HTR-8/SVneo (cell line): Measurements from ENCODE around the gene FHOD1.

ENCODE experiments used
- DNase-seq: peaks from one replicate; pipeline ENCODE4 v3.0.0; 2011; ENCODE audit warnings: low spot score, mixed read lengths; ENCODE audit not compliant: insufficient read length
- FAIRE-seq: peaks from 2 replicates; lab custom pipeline; 2011; peaks lifted over from hg19 to GRCh38; lab: Jason Lieb, UNC

Gene FHOD1

DNA sequence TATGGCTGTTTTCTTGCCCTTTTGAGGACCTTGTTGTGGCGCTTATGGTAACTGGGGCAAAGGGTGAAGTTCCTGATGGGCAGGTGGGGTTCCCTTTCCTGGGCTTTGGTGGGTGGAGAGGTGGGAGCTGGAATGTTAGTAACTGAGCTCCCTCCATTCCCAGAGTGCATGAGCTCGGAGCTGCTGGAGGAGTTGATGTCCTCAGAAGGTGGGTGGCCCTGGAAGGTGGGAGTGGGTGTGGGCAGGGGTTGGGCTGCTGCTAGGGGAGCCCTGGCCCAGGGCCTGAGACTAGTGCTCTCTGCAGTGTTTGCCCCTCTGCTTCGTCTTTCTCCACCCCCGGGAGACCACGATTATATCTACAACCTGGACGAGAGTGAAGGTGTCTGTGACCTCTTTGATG is 49.6 kb downstream of the FHOD1 start:
- no peak for FAIRE-seq
- no peak for DNase-seq

DNA sequence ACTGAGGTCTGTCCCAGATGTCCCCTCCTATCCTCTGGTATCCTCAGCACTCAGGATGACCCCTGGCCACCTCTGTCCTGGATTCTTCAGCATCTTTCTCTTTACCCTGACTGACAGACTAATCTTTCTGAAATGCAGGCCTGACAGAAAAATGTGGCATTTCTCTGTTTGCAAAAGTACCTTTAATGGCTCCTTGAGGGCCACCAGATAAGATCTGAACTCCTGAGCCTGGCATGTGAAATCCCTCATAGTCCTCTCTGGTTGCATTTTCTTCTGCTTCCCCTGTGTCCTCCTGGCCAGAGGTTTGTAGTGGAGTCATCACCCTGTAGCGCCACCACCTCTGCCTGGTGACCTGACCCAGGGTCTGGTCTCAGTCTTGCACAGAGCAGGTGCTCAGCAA is 50.4 kb downstream of the FHOD1 start:
- FAIRE-seq = no peak
- DNase-seq = no peak

DNA sequence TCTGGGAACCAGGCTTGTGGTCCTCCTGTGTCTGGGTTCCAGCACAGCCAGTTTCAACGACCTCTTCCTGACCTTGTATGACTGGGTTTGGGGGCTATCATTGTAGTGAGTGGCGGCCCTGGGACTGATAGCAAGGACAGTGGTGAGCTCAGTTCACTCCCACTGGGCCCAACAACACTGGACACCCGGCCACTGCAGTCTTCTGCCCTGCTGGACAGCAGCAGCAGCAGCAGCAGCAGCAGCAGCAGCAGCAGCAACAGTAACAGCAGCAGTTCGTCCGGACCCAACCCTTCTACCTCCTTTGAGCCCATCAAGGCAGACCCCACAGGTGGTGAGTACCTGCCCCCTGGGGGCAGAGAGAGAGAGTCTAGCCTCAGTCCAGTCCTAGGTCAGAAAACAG is 51.6 kb downstream of the FHOD1 start:
- FAIRE-seq (no peak), DNase-seq (no peak)

DNA sequence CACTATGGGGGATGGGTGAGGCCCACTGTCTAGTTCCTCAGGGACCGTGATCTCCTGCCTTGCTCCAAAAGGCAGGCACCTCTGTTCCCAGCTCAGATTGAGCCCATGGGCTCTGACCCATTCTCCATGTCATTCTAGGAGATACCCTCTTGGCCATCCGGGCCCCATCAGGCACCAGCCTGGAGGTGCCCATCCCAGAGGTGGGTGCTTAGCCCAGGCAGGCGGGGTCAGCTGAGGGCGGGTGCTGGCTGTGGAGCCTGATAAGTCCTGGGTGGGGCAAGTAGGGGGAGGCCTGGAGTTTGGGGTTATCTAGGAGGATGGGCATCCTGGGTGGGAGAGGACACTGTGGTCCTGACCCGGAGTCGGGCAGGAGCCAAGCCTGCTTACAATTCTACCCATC is 53.0 kb downstream of the FHOD1 start:
- FAIRE-seq (no peak), DNase-seq (no peak)

DNA sequence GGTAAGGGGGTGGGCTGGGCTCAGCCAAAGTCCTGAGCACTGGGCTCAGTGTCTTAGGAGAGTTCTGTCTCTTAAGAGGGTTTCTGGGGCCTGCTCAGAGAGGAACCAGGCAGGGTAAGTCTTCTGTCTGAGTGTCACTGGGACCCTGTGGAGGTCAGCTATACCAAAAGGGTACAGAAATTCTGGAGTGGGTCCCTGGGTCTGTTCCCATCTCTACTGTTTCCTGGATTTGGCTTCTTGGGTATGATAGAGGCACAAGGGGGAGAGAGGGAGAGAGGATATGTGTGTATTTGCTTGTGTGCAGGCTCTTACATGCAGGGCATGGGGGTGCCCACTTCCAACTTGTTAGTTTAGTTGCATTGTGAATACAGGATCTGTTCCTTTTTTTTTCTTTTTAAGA is 53.7 kb downstream of the FHOD1 start:
- no peak for DNase-seq
- FAIRE-seq = no peak

DNA sequence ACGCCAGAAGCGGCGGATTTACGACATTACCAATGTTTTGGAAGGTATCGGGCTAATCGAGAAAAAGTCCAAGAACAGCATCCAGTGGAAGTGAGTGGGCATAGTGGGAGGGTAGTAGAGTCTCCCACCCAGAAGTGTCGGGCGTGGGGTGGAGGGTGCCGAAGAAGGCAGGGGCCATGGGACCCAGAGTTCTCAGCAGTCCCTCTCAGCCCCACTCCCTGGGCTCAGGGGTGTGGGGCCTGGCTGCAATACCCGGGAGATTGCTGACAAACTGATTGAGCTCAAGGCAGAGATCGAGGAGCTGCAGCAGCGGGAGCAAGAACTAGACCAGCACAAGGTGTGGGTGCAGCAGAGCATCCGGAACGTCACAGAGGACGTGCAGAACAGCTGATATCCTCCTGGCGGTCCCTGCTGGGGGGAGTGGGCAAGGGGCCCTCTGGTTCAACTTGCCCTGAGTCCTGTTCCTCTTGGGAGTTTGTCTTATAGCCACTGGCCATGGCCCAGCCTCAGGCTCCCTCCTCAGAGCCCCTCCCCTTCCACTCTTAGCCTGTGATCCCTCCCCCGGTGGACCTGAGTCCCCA is 54.4 kb downstream of the FHOD1 start:
- no peak for FAIRE-seq
- DNase-seq = no peak

DNA sequence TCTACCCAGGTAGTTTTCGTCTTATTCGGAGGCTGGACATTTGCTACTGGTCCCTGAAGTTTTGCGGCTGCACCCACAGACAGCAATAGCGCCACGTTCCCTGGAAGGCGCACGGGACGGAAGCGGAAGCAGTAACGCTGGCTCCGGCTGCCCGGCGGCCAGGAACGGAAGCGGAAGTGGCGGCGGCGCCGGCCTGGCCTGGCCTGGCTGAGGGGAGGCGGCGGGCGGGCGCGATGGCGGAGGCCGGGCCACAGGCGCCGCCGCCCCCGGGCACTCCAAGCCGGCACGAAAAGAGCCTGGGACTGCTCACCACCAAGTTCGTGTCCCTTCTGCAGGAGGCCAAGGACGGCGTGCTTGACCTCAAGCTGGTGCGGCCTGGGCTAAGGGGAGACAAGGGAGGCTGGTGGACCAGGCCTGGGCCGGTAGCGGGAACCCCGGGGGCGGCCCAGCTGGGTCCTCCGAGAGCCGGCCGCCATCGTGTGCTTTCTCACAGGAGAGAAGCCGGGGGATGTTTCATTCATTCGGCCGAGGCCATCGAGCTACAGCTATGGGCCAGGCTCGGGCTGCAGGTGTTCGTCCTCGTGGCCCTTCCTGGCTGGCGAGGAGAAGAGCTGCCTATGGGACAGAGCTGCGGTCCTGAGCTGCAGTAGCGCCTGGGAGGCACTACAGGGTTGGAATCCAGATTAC is 55.1 kb downstream of the FHOD1 start, which contains the start of gene E2F4:
TSS of gene E2F4 (plus strand) at position 161 of the 687 bp plus-strand sequence. CDS start at position 234, 73 bp downstream.
- FAIRE-seq (peak; percentile 99), DNase-seq (peak; percentile 94)

DNA sequence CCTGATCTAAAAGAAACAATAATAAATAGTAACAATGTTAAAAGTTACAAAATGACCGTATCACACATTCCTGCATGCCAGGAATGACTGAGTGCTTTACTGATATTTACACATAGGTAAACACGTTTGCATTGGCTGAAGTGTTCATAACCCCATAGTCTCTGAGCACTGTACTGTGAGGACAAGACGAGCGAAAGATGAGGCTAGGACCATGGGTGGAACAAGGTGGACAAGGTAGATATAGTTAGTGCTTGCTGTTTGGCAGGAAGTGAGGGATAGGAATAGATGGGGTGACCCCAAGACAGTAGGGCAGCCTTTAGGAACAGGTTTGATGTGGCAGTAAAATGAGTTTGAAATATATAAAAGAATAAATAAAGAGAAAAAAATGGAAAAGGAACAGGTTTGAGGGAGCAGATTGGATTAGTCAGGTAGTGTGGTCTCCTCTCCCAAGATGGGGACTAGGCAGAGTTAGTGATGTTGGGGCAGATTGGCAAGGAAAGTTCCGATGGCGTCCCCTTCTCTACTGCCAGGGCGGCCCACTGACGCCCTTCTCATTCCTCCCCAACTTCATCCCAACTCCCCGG is 55.8 kb downstream of the FHOD1 start:
- no peak for DNase-seq
- FAIRE-seq = peak; percentile 77

DNA sequence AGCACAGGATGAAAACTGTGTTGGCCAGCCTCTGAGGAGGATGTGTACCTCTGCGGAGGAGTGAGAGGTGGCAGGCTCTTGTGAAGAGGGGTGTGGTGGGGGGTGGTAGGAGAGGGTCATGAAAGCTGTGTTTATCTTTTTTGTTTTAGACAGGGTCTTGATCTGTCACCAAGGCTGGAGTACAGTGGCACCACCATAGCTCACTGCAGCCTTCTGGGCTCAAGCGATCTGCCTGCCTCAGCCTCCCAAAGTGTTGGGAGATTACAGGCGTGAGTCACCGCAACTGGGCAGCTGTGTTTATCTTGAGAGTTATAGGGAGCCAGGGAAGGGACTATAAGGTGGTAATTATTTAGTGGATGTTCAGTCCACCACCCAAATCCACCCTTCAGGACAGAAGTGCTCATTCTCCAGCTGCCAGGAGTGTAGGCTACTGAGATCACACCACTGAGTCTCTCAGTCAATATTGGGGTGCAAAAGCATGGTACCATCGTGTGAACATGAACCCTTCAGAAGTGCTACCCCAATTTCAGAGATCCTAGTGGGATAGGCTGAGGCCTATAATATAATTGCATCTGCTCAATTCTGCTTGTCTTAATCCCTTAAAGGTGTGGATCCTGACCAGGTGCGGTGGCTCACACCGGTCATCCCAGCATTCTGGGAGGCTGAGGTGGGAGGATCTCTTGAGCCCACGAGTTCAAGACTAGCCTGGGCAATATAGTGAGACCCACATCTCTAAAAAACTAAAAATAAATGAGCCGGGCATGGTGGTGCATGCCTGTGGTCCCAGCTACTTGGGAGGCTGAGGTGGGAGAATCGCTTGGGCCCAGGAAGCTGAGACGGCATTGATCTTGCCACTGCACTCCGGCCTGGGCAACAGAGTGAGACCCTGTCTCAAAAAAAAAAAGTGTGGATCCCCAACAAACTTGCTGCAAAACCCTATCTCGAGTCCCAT is 56.6 kb downstream of the FHOD1 start:
- FAIRE-seq (no peak), DNase-seq (no peak)

DNA sequence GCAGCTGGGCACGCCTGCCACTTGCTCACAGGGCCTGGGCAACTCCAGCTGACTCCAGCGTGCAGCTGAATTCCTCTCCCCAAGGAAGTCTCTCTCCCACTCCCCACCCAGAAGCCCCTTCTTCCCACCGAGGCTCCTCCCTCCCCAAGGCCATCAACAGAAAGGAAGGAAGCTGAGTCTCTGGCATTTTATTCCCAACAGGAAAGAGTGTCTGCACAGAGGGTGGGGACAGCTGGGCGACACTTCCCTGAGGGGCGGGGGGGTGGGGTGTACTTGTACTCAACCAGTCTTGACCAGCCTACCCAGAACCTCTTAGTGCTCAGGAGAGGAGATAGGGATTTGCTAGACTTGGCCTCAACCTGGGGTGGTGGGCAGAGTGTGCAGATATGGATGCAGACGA is 57.2 kb downstream of the FHOD1 start, which contains the start of gene EXOC3L1:
TSS of gene EXOC3L1 (minus strand) at position 96 of the 400 bp plus-strand sequence. CDS start 460 bp downstream, outside the sequence.
- FAIRE-seq (no peak), DNase-seq (no peak)

DNA sequence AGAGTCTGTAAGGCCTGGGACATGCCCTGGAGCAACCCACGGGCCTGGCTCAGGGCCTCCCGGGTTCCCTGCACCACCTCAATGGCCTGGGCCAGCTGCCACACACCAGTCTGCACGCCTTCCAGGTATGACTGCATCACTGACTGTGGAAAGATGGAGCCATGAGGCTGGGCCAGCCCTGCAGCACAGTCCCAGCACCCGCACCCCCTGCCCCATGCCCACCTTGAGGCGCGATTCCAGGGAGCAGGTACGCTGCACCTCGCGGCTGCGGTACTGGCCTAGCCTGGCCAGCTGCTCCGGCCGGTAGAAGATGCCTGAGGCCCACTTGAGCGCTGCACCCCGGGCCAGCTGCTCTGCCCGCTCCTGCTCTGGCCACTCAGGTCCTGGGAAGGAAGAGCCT is 58.5 kb downstream of the FHOD1 start:
- FAIRE-seq (no peak), DNase-seq (no peak)

DNA sequence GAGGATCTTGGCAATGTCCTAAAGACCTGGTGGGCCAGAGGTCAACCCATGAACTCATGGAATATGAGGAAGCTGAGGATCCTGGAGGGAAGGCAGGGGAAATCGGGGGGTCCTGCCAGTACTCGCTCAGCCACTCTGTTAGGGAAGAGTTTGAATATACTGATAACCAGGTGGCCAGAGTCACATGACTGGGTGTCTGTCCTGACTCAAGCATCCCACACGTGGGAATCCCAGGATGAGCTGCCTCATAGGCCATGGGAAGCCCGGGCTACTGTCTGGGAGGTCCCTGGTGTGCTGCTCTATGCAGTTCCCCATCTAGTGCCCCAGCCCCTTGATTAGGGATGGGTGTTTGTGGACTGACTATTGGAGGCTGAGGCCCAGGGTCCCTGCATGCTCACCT is 59.0 kb downstream of the FHOD1 start:
- FAIRE-seq = no peak
- DNase-seq = no peak

DNA sequence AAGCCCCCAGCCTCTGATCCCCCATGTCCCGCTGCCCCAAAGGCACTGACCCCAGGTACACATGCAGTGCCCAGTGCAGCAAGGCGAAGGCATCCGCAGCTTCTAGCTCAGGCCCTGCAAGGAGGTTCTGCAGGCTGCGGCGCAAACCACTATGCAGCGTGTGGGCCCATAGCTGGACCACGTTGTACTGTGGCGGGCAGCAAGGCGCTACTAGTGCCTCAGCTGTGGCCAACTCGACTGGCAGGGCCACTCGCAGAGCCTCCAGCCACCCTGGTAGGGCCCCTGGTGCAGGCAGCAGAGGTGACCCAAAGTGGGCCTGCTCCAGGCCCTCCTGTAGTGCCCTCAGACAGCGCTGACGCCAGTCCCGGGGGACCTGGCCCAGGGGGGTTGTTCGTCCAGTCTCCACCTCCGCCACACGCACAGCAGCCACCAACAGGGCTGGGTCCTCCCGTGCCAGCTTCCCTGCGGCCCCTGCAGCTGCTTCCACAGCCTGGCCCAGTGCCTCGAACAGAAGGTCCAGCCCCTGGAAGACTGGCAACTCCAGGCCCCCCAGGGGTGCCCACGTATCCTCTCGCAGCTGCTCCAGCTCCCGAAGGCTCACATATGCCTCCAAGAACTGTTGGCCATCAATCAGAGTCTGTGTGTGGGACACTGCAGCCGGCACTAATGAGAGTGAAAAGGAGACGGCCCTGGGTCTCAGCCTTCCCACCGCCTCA is 59.9 kb downstream of the FHOD1 start:
- DNase-seq (no peak), FAIRE-seq (no peak)

DNA sequence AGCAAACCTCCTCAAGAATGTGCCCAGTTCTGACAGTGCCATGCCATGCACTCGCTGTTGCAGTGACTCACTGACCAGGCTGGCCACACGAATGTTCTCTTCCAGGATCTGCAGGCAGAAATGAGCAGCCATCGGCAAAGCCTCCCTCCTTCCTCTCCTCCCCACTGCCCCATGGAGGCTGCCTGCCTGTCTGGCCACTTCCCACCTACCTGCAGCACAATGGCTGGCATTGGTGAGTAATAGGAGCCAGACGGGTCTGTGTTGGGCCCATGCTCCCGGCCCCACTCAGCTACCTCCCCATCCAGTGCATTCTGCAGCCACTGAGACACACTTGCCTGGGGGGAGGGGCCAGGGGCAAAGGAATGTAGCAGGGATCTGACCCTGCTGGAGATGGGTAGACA is 60.7 kb downstream of the FHOD1 start:
- FAIRE-seq (peak; percentile 84), DNase-seq (no peak)

DNA sequence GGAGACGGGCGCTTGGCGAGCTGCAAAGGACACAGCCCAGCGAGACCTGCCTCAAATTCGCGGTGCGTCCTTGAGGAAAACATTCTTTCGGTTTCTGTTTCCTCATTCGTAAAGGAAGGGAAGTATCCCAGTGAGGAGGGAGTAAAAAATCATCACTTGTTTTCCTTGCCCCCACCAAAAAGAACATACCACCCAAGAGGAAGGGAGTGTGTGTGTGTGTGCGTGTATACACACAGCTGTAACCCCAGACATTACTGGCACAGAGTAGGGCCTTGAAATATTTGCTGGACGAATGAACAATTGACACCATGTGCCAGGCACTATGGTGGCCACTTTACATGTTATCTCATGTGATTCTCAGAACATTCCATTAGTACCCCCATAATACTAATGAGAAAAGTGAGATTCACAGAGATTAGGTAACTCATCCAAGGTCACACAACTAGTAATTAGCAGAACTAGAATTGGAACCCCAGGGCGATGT is 61.6 kb downstream of the FHOD1 start:
- no peak for FAIRE-seq
- DNase-seq = no peak

DNA sequence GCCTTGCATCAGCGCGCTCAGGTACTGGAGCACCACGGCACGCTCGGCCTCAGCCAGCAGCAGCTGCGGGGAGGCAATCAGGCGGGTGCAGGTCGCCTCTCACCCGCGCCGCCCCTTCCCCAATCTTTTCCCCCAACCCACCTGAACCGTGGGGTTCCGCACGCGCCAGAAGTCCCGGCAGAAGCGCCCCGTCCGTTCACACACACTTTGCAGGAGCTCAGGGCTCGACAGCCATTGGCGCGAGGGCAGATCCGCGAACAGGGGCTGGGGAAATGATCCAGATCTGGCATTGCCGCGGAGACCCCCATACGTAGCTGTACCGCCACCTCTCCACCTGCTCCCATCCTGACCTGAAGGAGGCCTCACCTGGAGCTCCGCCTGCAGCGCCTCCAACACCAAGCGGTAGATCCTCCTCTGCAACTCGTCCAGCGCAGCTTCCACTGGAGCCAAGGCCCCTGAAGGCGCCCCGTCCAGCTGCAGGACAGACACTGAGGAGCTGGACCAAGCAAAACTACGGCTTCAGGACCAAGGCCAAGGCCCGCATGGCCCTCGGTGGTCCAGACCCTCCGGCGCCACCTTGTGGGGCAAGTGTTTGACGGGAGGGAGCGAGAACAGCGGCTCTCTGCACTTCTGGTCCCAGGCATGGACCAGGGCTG is 62.2 kb downstream of the FHOD1 start:
- FAIRE-seq = peak; percentile 98
- DNase-seq = peak; percentile 79

DNA sequence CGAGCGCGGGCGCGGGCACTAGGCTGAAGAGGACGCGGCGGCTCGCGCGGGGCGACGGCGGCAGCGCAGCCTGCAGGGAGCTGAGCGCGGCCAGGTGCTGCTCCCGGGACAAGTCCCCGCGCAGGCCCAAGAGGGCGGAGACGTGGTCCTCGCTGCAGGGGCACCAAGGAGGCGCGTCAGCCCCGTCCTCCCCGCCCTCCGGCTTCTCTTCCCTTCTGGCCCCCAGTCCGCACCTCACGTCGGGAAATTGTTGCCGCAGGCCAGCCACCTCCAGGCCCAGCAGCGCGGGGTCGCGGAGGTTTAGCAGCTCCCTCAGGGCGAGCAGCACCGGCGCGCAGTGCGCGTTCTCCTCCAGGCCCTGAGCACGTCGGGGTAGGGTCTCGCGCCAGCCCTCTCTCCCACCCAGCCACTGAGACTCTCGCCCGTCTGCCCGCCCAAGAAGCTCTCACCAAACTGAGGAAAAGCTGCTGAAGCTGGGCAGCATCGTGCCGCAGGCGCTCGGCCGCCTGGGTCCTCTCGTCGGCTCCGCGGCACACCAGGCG is 62.8 kb downstream of the FHOD1 start:
- DNase-seq (no peak), FAIRE-seq (no peak)

DNA sequence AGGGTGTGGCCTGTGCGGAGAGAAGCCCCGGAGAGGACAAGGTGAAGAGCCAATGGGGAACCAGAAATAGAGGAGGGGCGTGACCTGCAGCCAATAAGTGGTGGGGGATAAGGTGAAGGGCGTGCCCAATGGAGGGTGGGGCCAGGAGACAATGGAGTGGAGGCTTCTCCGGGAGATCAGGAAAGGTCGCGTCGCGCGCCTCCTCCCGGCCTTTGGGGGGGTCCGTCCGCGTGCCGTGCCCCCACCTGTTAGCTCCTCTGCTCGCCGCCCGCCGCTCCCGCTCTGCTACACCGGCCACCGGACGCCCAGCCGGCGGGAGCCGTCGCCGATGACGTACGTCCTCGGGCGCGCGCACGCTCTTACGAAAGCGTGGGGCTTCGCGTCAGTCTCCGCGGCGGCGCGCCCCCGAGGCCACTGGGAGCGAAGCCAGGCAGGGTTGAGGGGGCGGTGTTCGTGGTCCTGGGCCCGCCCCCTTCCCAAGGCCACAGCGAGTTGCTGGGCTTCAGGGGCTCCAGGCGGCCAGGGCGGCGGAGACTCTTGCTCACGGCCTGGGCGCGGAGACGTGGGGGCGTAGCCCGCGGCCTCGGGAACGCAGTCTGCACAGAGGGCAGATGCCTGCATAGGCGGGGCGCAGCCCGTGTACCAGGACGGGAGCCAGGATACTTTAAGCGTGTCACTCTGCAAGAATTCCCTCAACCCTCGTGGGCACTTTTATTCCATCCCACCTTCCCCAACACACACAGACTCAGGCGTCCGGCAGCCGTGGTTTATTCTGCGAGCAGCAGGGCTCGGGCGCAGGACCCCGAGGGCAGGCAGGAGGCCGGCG is 63.4 kb downstream of the FHOD1 start, which contains the start of gene MATCAP1:
TSS of gene MATCAP1 (minus strand) at position 337 of the 826 bp plus-strand sequence. CDS start 3,353 bp downstream, outside the sequence.
- DNase-seq = peak; percentile 99
- FAIRE-seq = peak; percentile 99
